ENCODE results near the gene RNF148.
"Not testable (repeated sequence)": the region's sequence is repeated elsewhere in the genome, so short reads cannot be mapped to it uniquely, and the experiment has no call there.

The RNF148 gene

DNA sequence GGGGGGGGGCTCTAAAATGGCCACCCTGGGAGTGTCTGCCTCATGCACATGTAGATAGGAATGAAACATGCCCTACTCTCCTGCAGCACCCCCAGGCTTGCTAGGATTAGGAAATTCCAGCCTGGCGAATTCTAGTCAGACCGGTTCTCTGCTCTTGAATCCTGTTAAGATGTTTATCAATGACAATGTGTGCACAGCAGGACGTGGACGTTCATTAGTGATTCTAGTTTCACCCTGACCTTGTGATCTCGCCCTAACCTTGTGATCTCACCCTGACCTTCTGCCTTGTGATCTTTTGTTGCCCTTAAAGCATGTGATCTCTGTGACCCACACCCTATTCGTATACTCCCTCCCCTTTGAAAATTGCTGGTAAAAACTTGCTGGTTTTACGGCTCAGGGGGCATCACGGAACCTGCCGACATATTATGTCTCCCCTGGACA is 23.4 kb downstream of the RNF148 start:
- H3K27ac Mint-ChIP-seq; H3K9me3 Mint-ChIP-seq; H3K4me1 Mint-ChIP-seq (ENCODE audit: low read depth); H3K27me3 Mint-ChIP-seq; H3K4me3 Mint-ChIP-seq; H3K36me3 Mint-ChIP-seq (ENCODE audit: low read depth): not testable (repeated sequence)

- no peaks in the 10 kb centered on the region for H3K36me3 Mint-ChIP-seq (ENCODE audit: low read depth)
- no peaks in the 10 kb centered on the region for H3K27me3 Mint-ChIP-seq
- H3K9me3 Mint-ChIP-seq = peaks cover 4% of the 10 kb centered on the region
- H3K4me1 Mint-ChIP-seq (ENCODE audit: low read depth) = no peaks in the 10 kb centered on the region
- H3K4me3 Mint-ChIP-seq = no peak overlapping the region
- no peak overlapping the region for H3K27ac Mint-ChIP-seq
Measured at GRCh38 chr7:122677149-122677548, 25.6 kb downstream of the RNF148 start.

DNA sequence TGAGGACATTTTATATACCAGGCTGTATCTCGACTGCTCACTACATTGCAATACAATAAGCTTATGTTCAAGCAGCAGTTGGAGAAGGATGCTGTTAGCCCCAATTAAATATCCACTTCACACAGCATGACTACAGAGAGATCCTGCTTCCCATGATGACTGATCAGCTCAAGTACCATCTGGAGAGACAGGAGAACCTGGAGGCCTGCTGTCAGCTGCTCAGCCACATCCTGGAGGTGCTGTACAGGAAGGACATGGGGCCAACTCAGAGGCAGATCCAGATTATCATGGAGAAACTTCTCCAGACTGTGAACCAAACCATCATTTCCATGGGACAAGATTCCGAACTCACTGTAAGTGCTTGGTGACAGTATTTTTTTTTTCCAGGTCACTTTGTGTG is 26.3 kb downstream of the RNF148 start:
- H3K4me3 Mint-ChIP-seq = no peak overlapping the region
- H3K4me1 Mint-ChIP-seq (ENCODE audit: low read depth) = no peaks in the 10 kb centered on the region
- no peak overlapping the region for H3K27ac Mint-ChIP-seq
- H3K9me3 Mint-ChIP-seq = peaks cover 6% of the 10 kb centered on the region
- no peaks in the 10 kb centered on the region for H3K36me3 Mint-ChIP-seq (ENCODE audit: low read depth)
- H3K27me3 Mint-ChIP-seq = no peaks in the 10 kb centered on the region

- Mint-ChIP-seq H3K36me3 (ENCODE audit: low read depth) (no peaks in the 10 kb centered on the region), H3K9me3 (peaks cover 8% of the 10 kb centered on the region), H3K27ac (no peak overlapping the region), H3K4me3 (no peak overlapping the region), H3K4me1 (ENCODE audit: low read depth) (no peaks in the 10 kb centered on the region), H3K27me3 (no peaks in the 10 kb centered on the region)
Measured at GRCh38 chr7:122675621-122676020, 27.1 kb downstream of the RNF148 start.

- Mint-ChIP-seq H3K4me1 (ENCODE audit: low read depth) (no peaks in the 10 kb centered on the region), H3K4me3 (no peak overlapping the region), H3K27me3 (no peaks in the 10 kb centered on the region), H3K27ac (no peak overlapping the region), H3K36me3 (ENCODE audit: low read depth) (no peaks in the 10 kb centered on the region), H3K9me3 (peaks cover 8% of the 10 kb centered on the region)
Measured at GRCh38 chr7:122675011-122675410, 27.7 kb downstream of the RNF148 start.

- Mint-ChIP-seq H3K4me1 (ENCODE audit: low read depth) (no peaks in the 10 kb centered on the region), H3K27ac (no peak overlapping the region), H3K4me3 (no peak overlapping the region), H3K27me3 (no peaks in the 10 kb centered on the region), H3K36me3 (ENCODE audit: low read depth) (no peaks in the 10 kb centered on the region), H3K9me3 (peaks cover 6% of the 10 kb centered on the region)
Measured at GRCh38 chr7:122674502-122674901, 28.2 kb downstream of the RNF148 start.

GRCh38 chr7:122673951-122674350 is 28.8 kb downstream of the RNF148 start:
- Mint-ChIP-seq H3K27me3 (no peaks in the 10 kb centered on the region), H3K4me1 (ENCODE audit: low read depth) (no peaks in the 10 kb centered on the region), H3K4me3 (no peak overlapping the region), H3K9me3 (peaks cover 4% of the 10 kb centered on the region), H3K36me3 (ENCODE audit: low read depth) (no peaks in the 10 kb centered on the region), H3K27ac (no peak overlapping the region)

GRCh38 chr7:122672536-122672935 is 30.2 kb downstream of the RNF148 start:
- no peaks in the 10 kb centered on the region for H3K27me3 Mint-ChIP-seq
- peaks cover 13% of the 10 kb centered on the region for H3K9me3 Mint-ChIP-seq

GRCh38 chr7:122663733-122664132 is 39.0 kb downstream of the RNF148 start:
- no peak overlapping the region for H3K27ac Mint-ChIP-seq
- H3K27me3 Mint-ChIP-seq = no peaks in the 10 kb centered on the region
- no peaks in the 10 kb centered on the region for H3K4me1 Mint-ChIP-seq (ENCODE audit: low read depth)
- H3K9me3 Mint-ChIP-seq = peaks cover 12% of the 10 kb centered on the region
- no peaks in the 10 kb centered on the region for H3K36me3 Mint-ChIP-seq (ENCODE audit: low read depth)
- no peak overlapping the region for H3K4me3 Mint-ChIP-seq

More at GRCh38 chr7:122672536-122672935, 30.2 kb downstream of the RNF148 start:
- no peak overlapping the region for H3K4me3 Mint-ChIP-seq
- H3K36me3 Mint-ChIP-seq (ENCODE audit: low read depth) = no peaks in the 10 kb centered on the region
- H3K27ac Mint-ChIP-seq = no peak overlapping the region
- H3K4me1 Mint-ChIP-seq (ENCODE audit: low read depth) = no peaks in the 10 kb centered on the region

GRCh38 chr7:122658856-122659255 is 43.9 kb downstream of the RNF148 start:
- peaks cover 5% of the 10 kb centered on the region for H3K9me3 Mint-ChIP-seq
- H3K4me3 Mint-ChIP-seq = no peak overlapping the region
- H3K36me3 Mint-ChIP-seq (ENCODE audit: low read depth) = no peaks in the 10 kb centered on the region
- no peaks in the 10 kb centered on the region for H3K27me3 Mint-ChIP-seq
- no peak overlapping the region for H3K27ac Mint-ChIP-seq
- no peaks in the 10 kb centered on the region for H3K4me1 Mint-ChIP-seq (ENCODE audit: low read depth)

DNA sequence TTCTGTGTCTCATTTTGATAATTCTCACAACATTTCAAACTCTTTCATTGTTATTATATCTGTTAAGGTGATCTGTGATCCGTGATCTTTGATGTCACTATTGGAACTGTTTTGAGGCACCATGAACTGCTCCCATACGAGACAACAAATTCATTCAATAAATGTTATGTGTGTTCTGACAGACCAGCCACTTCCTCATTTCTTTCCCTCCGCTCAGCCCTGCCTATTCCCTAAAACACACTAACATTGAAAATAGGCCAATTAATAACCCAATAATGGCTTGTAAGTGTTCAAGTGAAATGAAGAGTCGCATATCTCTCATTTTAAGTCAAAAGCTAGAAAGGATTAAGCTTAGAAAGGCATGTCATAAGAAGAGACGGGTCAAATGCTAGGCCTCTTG is 49.0 kb downstream of the RNF148 start:
- H3K4me3 Mint-ChIP-seq = no peak overlapping the region
- H3K4me1 Mint-ChIP-seq (ENCODE audit: low read depth) = no peaks in the 10 kb centered on the region
- no peak overlapping the region for H3K27ac Mint-ChIP-seq
- H3K36me3 Mint-ChIP-seq (ENCODE audit: low read depth) = no peaks in the 10 kb centered on the region
- H3K27me3 Mint-ChIP-seq = no peaks in the 10 kb centered on the region
- H3K9me3 Mint-ChIP-seq = peaks cover 5% of the 10 kb centered on the region

- H3K27me3 Mint-ChIP-seq = no peaks in the 10 kb centered on the region
- H3K27ac Mint-ChIP-seq = no peak overlapping the region
- H3K4me1 Mint-ChIP-seq (ENCODE audit: low read depth) = no peaks in the 10 kb centered on the region
- H3K4me3 Mint-ChIP-seq = no peak overlapping the region
- H3K9me3 Mint-ChIP-seq = peaks cover 5% of the 10 kb centered on the region
- no peaks in the 10 kb centered on the region for H3K36me3 Mint-ChIP-seq (ENCODE audit: low read depth)
Measured at GRCh38 chr7:122652876-122653275, 49.8 kb downstream of the RNF148 start.
